ENCODE measurements around the gene BORCS6.

DNA sequence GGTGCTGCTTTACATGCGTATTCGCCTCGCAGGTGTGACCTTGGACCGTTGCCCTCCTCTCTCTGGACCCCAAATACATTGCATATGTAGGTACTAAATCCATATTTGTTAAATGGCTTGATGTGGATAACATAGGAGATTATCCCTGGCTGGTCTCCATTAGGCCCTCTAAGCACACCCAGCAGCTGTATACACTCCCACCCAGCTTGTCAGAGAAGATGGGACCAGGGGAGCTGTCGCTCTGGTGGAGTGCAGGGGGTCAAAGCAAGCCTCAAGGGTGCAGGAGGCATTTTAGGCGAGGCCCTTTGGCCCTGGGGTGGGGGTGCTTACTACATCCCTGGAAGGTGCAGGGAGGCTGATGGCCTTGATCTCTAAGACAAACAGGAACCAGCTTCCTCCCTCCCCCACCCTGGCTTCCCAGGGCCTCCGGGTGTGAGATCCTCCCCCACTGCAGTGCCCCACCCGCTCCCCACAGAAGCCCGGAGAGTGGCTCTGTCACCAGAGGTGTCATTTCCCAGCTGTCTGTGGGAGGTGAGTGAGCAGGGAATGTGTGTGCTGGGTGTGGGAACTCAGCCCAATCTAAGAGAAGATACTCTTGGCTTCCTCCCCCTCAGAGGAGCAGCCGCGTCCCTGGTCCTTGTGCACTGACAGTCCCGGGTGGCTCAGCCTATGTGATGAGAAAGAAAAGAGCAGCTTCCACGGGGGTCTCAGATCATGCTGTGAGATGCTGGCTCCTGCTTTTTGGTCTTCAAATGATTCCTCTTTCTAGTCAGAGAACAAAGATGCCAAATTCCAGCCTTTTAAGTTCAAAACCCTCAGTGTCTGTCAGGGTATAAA lies 25.8 kb downstream of the BORCS6 start:
- TF ChIP-seq, protein P1, sequence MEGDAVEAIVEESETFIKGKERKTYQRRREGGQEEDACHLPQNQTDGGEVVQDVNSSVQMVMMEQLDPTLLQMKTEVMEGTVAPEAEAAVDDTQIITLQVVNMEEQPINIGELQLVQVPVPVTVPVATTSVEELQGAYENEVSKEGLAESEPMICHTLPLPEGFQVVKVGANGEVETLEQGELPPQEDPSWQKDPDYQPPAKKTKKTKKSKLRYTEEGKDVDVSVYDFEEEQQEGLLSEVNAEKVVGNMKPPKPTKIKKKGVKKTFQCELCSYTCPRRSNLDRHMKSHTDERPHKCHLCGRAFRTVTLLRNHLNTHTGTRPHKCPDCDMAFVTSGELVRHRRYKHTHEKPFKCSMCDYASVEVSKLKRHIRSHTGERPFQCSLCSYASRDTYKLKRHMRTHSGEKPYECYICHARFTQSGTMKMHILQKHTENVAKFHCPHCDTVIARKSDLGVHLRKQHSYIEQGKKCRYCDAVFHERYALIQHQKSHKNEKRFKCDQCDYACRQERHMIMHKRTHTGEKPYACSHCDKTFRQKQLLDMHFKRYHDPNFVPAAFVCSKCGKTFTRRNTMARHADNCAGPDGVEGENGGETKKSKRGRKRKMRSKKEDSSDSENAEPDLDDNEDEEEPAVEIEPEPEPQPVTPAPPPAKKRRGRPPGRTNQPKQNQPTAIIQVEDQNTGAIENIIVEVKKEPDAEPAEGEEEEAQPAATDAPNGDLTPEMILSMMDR (IDR thresholded peaks at IDR 0.05): no peak
- TF ChIP-seq POLR2A (IDR thresholded peaks at IDR 0.05): no peak
